HepG2 (cell line): ENCODE measurements around the gene CYTH2. TPM values are rescaled to one million over a fixed set of nuclear protein-coding genes. Genes with fewer than 3 reads are reported as not detected.

ENCODE experiments used
- ATAC-seq: fragments of 200-7000 bp; cut with Tn5 transposase; 3 replicates; pipeline ENCODE4 v1.9.1; 2020; ENCODE audit warnings: mild to moderate bottlenecking, moderate library complexity
- BruUV-seq: library from RNA; stranded (reverse); fragments of 400-500 nt; replicated peaks from 2 replicates; lab custom pipeline; 2021; lab: Mats Ljungman, UMichigan
- CTCF ChIA-PET: fragments of 300-600 bp; formaldehyde crosslinking; extraction: SDS; loops from one replicate; lab custom pipeline; 2021; ENCODE audit warnings: low total read pairs, inconsistent platforms, low intra/inter-chr PET ratio; lab: Yijun Ruan, JAX
- POLR2A ChIA-PET: fragments of 350-600 bp; sonication (Branson Sonifier 250); formaldehyde crosslinking; loops from one replicate; lab custom pipeline; 2020; ENCODE audit warnings: antibody characterized with exemption, inconsistent platforms; lab: Yijun Ruan, JAX
- DNase-seq: peaks from one replicate; pipeline ENCODE4 v3.0.0-alpha.2; 2015; ENCODE audit warnings: low spot score
- FAIRE-seq: peaks from 3 replicates; lab custom pipeline; 2011; peaks lifted over from hg19 to GRCh38; lab: Jason Lieb, UNC
- H2AFZ ChIP-seq: one replicate; pipeline ENCODE4 v1.6.1; 2011; ENCODE audit warnings: low read length, inconsistent platforms
- H3K27ac ChIP-seq: fragments of 300-600 bp; 3 replicates; pipeline ENCODE4 v1.8.0; 2011; ENCODE audit warnings: mixed run types, mild to moderate bottlenecking, mixed read lengths, low read length, inconsistent platforms; ENCODE audit not compliant: insufficient read depth; ENCODE audit errors: extremely low read length
- H3K27me3 ChIP-seq, 2 experiments: fragments of 200-600 bp in 1 of 2; 2 replicates in 1 of 2; 3 replicates in 1 of 2; pipeline versions ENCODE4 v1.6.0 to v1.8.0; 2011; ENCODE audit warnings: low read length in 2 of 2, mild to moderate bottlenecking in 2 of 2, moderate library complexity in 2 of 2, inconsistent platforms in 1 of 2; ENCODE audit not compliant: insufficient read depth in 2 of 2, control insufficient read depth in 1 of 2
- H3K36me3 ChIP-seq, 2 experiments: fragments of 200-600 bp in 1 of 2; replicated peaks in 1 of 2; 2 replicates in 1 of 2; 3 replicates in 1 of 2; pipeline versions ENCODE4 v1.5.1 to v1.8.0; 2011; ENCODE audit warnings: low read length in 2 of 2, inconsistent platforms in 1 of 2; ENCODE audit not compliant: insufficient read depth in 2 of 2, control insufficient read depth in 1 of 2
- H3K4me1 ChIP-seq: 2 replicates; pipeline ENCODE4 v1.5.1; 2012; ENCODE audit warnings: low read length, inconsistent platforms; ENCODE audit not compliant: insufficient read depth
- H3K4me2 ChIP-seq: 2 replicates; pipeline ENCODE4 v1.6.0; 2011; ENCODE audit warnings: low read depth, low read length, inconsistent platforms
- H3K4me3 ChIP-seq, 3 experiments: fragments of 200-600 bp in 1 of 3; sonication (generic), shearing (Covaris generic) in 1 of 3; replicated peaks in 1 of 3; 2 replicates each; pipeline ENCODE4 v1.5.1; 2011 to 2016; ENCODE audit warnings: low read length in 3 of 3, inconsistent platforms in 2 of 3, low read depth in 2 of 3, mild to moderate bottlenecking in 2 of 3, control low read depth in 1 of 3, mixed read lengths in 1 of 3; ENCODE audit not compliant: insufficient read depth in 1 of 3
- H3K79me2 ChIP-seq: one replicate; pipeline ENCODE4 v1.6.1; 2011; ENCODE audit warnings: low read length, inconsistent platforms; ENCODE audit not compliant: insufficient read depth
- H3K9ac ChIP-seq: 2 replicates; pipeline ENCODE4 v1.6.0; 2011; ENCODE audit warnings: mild to moderate bottlenecking, low read depth, low read length, inconsistent platforms; ENCODE audit not compliant: insufficient read depth
- H3K9me3 ChIP-seq: 2 replicates; pipeline ENCODE4 v1.5.1; 2012; ENCODE audit warnings: mild to moderate bottlenecking, low read length
- H4K20me1 ChIP-seq: 2 replicates; pipeline ENCODE4 v1.6.0; 2011; ENCODE audit warnings: inconsistent platforms, mild to moderate bottlenecking, low read length, moderate library complexity; ENCODE audit not compliant: insufficient read depth
- WGBS: methylation state at CpG from one replicate; pipeline ENCODE4 v1.1.6; 2017; ENCODE audit warnings: low lambda C conversion rate; 5-methylcytosine and 5-hydroxymethylcytosine counted together
- in situ Hi-C: cut with HindIII; loops from 2 replicates; pipeline ENCODE4 v1.10.0; 2017; ENCODE audit warnings: low pct_unique_long_range_greater_than_20kb; ENCODE audit not compliant: extremely low pct_ligation_motif_present
- intact Hi-C: fragments of 100-400 bp; cut with micrococcal nuclease; formaldehyde crosslinking; loops from one replicate; pipeline ENCODE4 v1.10.0; 2022; ENCODE audit not compliant: unreplicated experiment
- polyA plus RNA-seq, 8 experiments: library from polyadenylated mRNA; depleted of rRNA in 3 of 8; stranded (reverse) in 7 of 8; unstranded in 1 of 8; fragments of >200 nt; fragmentation: Illumina TruSeq in 4 of 8; extraction: Trizol in 4 of 8; gene quantifications; 2 replicates each; pipeline versions ENCODE4 v1.2.1 to v1.2.3, GENCODE V29; 2011 to 2016; ENCODE audit warnings: low read depth in 4 of 8, missing spikeins in 1 of 8, mixed read lengths in 1 of 8; ENCODE audit not compliant: insufficient read depth in 1 of 8
- total RNA-seq, 5 experiments: library from RNA; depleted of rRNA; stranded (reverse); fragments of >200 nt; fragmentation: Illumina TruSeq; extraction: Trizol; gene quantifications; 2 replicates each; pipeline ENCODE4 v1.2.3, GENCODE V29; 2016; ENCODE audit warnings: low read depth in 1 of 5
- TF ChIP-seq, protein P1 (sequence below): sonication (generic); formaldehyde crosslinking; IDR thresholded peaks from 2 replicates; pipeline ENCODE4 v1.5.0; 2020; ENCODE audit warnings: mild to moderate bottlenecking, missing genetic modification reagents
- TF ChIP-seq, protein P2 (sequence below): sonication (generic); formaldehyde crosslinking; IDR thresholded peaks from 2 replicates; pipeline ENCODE4 v1.4.0; 2020; ENCODE audit warnings: missing genetic modification reagents

CYTH2 gene
- total and polyA plus RNA-seq, 2 of the 13 experiments (the other 11 are each of a cell fraction or from before 2014, with no cell fraction given): 16.5 to 39.3 TPM

GRCh38 chr19:48499316-48500090 lies 30.3 kb downstream of the CYTH2 start:
- POLR2A ChIA-PET: no interaction called here
- CTCF ChIA-PET: no interaction called here
- Histone ChIP-seq H3K79me2 (no peaks in the 10 kb centered on the region), H3K27ac (no peak overlapping the region), H3K4me3 (no peak overlapping the region), H3K9me3 (no peaks in the 10 kb centered on the region), H2AFZ (no peak overlapping the region), H3K36me3 (no peaks in the 10 kb centered on the region; a peak in 1 of 5 replicates), H4K20me1 (no peaks in the 10 kb centered on the region), H3K27me3 (peaks cover 0 to 9% of the 10 kb centered on the region in 2 experiments; a peak in 1 of 5 replicates), H3K4me1 (peaks cover 46% of the 10 kb centered on the region), H3K9ac (no peak overlapping the region), H3K4me2 (no peak overlapping the region)
- in situ Hi-C loops (loop anchor here (5.0 kb wide), 1 partner anchor 88 kb away; no protein-coding TSS in a partner anchor), intact Hi-C loops (no loop called here)
- TF ChIP-seq, protein P1, sequence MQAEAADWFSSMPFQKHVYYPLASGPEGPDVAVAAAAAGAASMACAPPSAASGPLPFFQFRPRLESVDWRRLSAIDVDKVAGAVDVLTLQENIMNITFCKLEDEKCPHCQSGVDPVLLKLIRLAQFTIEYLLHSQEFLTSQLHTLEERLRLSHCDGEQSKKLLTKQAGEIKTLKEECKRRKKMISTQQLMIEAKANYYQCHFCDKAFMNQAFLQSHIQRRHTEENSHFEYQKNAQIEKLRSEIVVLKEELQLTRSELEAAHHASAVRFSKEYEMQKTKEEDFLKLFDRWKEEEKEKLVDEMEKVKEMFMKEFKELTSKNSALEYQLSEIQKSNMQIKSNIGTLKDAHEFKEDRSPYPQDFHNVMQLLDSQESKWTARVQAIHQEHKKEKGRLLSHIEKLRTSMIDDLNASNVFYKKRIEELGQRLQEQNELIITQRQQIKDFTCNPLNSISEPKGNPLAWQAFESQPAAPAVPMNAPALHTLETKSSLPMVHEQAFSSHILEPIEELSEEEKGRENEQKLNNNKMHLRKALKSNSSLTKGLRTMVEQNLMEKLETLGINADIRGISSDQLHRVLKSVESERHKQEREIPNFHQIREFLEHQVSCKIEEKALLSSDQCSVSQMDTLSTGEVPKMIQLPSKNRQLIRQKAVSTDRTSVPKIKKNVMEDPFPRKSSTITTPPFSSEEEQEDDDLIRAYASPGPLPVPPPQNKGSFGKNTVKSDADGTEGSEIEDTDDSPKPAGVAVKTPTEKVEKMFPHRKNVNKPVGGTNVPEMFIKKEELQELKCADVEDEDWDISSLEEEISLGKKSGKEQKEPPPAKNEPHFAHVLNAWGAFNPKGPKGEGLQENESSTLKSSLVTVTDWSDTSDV (CRISPR knock-in tag): no peak
- TF ChIP-seq, protein P2, sequence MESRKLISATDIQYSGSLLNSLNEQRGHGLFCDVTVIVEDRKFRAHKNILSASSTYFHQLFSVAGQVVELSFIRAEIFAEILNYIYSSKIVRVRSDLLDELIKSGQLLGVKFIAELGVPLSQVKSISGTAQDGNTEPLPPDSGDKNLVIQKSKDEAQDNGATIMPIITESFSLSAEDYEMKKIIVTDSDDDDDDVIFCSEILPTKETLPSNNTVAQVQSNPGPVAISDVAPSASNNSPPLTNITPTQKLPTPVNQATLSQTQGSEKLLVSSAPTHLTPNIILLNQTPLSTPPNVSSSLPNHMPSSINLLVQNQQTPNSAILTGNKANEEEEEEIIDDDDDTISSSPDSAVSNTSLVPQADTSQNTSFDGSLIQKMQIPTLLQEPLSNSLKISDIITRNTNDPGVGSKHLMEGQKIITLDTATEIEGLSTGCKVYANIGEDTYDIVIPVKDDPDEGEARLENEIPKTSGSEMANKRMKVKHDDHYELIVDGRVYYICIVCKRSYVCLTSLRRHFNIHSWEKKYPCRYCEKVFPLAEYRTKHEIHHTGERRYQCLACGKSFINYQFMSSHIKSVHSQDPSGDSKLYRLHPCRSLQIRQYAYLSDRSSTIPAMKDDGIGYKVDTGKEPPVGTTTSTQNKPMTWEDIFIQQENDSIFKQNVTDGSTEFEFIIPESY (CRISPR knock-in tag): peak; percentile 68; the same call in 1 of the 2 replicates
- DNase-seq (no peak), ATAC-seq (no peak), FAIRE-seq (no peak)
- BruUV-seq: no TSS peak
- 56% methylated on average over 26 of the region's 44 CpGs for WGBS
